Measurements from ENCODE around the gene COPS4.
"Not testable (repeated sequence)": the region's sequence is repeated elsewhere in the genome, so short reads cannot be mapped to it uniquely, and the experiment has no call there.

COPS4 gene

GRCh38 chr4:83089410-83090157 is 54.6 kb downstream of the COPS4 start:
- DNase-seq: no peak

DNA sequence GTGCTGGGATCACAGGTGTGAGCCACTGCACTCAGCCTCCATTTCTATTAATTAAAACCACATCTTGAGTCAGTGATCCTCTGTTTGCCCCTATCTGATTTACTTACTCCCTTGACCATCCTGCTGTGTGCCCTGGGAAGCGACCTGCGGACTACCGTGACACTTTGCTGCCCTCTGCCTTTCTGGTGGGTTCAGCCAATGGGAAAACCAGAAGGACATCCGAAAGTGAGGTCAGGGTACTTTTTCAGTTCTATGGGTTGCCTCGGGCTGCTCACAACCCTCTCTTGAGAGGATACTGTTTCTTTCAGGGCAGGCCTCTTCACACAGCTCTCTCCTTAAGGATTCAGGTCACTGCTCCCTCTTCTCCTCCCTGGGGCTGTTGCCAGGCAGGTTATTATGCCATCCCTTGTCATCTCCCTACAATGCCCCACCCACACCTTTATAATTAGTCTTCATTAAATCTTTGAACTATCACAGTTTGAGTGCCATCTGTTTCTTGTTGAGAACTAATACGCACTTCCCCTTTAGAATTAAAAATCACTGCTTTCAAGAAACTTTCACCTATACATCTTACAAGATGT is 58.2 kb downstream of the COPS4 start:
- DNase-seq: no peak

GRCh38 chr4:83096397-83096796 is 61.4 kb downstream of the COPS4 start:
- DNase-seq: no peak

- DNase-seq: no peak
Measured at GRCh38 chr4:83104991-83105390, 70.0 kb downstream of the COPS4 start.

- no peak for DNase-seq
Measured at GRCh38 chr4:83107631-83108030, 72.6 kb downstream of the COPS4 start.

- DNase-seq: no peak
Measured at GRCh38 chr4:83108101-83108861, 73.3 kb downstream of the COPS4 start.

DNA sequence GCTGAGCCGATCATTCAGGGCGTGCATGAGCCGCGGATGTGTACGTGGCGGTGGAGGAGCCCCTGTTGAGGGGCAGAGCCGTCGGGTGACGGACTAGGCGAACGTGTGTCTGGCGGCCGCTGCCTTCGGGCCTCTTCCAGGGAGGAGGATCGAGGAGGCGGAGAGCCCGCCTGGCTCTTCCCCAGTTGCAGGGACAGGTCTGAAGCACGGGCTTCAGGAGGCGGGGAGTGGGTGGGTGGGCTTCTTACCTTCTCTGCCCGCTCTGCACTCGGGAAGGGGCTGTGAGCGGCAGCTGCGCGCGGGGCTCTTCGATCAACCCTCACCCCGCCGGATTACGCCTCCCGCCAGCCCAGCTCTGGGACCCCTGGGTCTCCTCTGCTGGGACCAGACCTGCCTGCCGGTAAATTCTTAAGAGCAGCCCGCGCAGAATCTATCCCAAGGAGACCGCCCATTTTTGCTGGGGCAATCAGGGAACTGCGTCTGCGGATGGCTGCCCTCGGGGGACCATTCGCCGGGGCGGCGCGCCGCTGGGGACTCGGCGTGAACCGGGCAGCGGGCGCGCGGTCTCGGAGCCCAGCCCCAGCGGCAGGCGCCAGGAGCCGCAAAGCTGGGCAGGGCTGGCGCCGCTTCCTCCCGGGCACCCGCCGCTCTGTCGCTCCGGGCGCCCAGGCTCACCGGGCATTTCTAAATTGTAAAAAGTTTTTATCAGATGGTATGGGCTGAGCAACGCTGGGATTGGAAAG is 74.7 kb downstream of the COPS4 start:
- DNase-seq: peak; percentile 69

- DNase-seq: peak; percentile 81
Measured at GRCh38 chr4:83110223-83110945, 75.4 kb downstream of the COPS4 start.

GRCh38 chr4:83110970-83111750 is 76.2 kb downstream of the COPS4 start:
- DNase-seq: no peak

DNA sequence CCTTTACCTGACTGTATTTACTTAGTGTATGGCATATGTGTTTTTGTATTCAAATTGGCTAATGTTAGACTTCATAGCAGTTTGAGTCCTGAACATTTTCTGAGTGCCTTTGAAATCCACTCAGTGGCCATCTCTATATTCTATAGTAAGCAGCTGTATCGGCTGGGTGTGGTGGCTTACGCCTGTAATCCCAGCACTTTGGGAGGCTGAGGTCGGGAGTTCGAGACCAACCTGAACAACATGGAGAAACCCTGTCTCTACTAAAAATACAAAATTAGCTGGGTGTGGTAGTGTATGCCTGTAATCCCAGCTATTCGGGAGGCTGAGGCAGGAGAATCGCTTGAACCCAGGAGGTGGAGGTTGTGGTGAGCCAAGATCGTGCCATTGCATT is 76.8 kb downstream of the COPS4 start:
- not testable (repeated sequence) for DNase-seq

DNA sequence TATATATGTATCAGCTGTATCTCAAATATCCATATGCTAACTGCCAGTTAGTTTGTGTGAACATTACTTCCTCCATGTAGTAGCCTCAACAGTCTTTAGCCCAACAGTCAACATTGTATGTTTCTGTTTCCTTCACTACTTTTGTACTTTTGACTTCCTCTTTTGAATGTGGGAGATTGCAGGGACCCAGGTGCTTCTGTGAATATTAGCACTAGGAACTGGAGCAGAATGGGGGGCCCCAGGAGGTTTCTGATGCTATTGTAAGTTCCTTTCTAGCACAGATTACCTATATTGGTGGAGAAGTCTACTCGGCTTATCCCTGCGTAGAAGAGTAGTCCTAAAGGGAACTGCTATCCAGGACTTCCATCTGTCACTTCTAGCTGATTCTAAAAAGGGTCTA is 77.2 kb downstream of the COPS4 start:
- DNase-seq: no peak

DNA sequence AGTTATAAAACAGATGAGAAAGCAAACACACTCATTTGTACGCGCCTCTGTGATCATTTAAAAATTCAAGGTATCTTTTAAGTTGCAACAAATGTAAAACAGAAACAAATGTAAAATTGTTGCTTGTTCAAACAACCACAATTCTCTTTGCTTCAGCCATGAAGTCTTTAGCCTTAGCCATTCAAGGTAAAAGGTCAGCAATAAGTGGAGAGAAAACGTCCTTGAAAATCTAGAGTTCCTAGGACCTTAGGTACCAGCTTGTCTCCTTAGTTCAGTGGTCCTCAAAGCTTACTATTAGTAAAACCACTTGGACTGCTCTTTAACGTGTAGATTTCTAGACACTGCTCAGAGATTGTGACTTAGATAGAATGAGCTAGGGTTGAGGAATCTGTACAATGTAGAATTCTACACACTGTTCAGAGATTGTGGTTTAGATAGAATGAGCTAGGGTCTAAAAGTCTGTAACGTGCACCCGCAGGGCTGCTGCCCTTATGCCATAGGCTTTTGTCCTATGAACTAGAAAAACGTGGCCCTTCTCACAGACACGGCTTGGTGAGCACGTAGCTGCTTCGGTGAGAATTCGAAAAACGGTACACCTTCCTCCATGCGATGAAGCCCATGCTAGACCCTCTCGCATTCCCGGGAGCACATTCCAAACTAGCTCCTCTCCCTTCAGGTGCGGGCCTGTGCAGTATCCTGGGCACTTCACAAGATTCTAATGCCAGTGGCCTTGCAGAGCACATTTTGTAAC is 77.9 kb downstream of the COPS4 start:
- DNase-seq: no peak

DNA sequence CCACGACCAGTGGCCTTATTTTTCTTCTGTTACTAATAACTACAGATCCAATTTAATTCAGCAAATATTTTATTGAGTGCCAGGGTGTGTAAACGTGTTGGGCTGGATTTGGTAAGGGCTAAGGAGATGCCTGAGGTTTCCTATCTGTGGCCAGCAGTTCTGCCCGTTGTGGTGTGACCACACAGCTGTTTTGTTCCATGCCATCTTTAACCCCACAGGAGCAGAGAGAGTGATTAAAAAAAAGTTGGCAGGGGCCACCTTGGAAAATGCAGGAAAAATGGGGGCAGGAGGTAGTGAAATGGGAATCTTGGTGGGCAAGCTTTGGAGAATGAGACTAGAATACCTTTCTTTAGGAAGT is 78.4 kb downstream of the COPS4 start:
- DNase-seq: no peak

DNA sequence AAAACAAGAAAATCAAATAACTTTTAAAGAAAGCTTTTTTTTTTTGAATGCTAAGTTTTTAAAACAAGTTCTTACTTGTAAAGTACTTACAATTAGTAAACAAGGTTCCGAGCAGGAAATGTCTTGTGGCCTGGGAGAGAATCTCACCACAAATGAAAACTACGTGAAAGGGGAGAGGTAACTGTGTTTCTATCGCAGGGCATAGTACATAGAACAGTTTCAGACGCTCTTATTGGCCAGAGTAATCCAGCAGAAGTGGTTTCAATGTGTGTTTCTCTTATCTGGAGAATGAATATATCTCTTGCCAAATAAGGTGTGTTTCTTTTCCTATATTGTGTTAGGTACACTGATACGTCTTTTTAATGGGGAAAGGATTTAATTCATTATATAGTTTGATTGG is 79.6 kb downstream of the COPS4 start, which contains the start of gene PLAC8:
TSS of gene PLAC8 (minus strand) at position 154 of the 400 bp plus-strand sequence. CDS start 6,808 bp downstream, outside the sequence.
- no peak for DNase-seq

DNA sequence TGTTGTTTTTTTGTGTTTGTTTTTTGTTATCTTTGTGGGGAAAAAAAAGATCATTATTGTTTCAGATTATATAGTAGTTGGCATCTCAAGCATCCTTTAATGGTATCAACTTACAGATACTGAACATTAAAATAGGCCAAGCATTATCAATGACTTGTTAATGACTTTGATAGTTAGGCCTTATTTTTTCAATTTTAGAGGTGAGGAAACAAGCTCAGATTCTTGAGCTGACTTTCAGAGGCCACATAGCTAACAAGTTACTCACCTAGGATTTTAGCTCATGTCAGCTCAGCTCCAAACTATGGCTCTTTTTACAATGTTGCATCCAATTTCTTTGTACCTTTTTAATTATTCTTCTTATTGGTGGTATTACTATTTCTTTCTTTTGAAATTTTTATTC is 80.0 kb downstream of the COPS4 start:
- DNase-seq: no peak

DNA sequence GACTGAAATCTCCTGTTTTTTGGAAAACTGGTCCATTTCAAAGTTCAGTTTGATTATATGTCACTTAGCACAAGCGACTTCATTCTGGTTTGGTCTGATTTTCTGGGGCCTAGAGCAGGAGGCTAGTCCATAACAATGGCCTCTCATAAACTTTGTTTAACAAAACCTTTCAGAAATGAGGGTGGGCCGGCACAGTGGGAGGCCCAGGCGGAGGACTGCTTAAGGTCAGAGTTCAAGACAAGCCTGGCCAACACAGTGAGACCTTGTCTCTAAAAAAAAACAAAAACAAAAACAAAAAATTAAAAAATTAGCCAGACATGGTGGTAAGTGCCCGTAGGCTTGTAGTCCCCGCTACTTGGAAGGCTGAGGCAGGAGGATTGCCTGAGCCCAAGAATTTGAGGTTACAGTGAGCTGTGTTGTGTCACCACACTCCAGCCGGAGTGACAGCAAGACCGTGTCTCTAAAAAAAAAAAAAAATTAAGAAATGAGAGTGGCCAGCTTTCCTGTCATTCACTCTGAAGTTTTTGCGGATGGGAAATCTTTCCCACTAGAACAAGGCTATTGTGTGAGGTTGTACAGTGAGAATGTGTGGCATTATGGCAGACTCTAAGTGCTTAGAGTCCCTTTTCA is 80.8 kb downstream of the COPS4 start:
- DNase-seq: no peak

- DNase-seq: no peak
Measured at GRCh38 chr4:83118869-83119268, 83.9 kb downstream of the COPS4 start.

DNA sequence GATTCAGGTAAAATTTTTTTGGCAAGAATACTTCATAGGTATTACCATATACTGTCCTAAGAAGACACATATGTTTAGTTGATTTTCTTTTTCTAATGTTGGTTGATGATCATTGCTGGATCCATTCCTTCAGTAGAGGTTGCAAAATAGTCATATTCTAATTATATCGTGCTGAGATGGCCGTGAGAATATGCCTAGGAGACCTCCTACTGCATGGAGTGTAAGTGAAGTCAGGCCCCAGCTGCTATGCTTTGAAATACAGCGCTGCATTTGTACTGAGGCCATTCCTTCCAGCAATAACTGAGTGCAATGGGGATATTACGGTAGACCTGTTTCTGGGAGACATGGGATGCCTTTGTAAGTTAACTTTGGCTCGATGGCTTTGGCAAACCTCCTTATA is 86.3 kb downstream of the COPS4 start:
- no peak for DNase-seq

DNA sequence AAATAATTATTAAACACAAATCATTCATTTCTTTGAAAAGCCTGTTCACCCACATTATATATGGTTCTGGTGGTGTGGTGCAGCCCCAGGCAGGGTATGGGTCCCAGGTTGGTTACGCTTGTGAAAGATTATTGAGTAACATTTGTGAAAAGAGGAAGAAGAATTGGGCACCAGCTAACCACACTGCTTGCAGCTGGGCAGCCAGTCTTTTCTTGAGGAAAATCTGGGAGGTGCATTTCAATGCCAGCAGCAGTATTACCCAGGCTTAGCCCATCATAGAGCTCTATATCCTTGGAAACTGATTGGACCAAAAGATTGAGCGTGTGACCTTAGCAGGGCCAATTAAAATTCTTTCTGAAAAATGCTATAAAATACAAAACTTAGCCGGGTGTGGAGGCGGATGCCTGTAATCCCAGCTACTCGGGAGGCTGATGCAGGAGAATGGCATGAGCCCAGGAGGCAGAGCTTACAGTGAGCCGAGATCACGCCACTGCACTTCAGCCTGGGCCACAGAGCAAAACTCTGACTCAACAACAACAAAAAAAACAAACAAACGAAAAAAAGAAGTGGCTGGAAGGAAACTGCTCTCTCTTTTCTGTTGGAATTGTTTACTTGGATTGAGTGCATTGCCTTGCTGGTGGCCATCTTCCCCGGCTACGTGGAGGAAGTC is 89.3 kb downstream of the COPS4 start:
- DNase-seq: no peak
